WERI-Rb-1 (cell line): ENCODE measurements around the gene SERPINC1.
A peak's percentile ranks its signal among the peaks of the same experiment; 100 is the strongest.

Source experiments
- DNase-seq: peaks from one replicate; pipeline ENCODE4 v3.0.0-alpha.2; 2020
- H3K27ac ChIP-seq: fragments of 250-450 bp; sonication (Bioruptor Pico); 2 replicates; pipeline ENCODE4 v1.5.1; 2020; ENCODE audit warnings: mild to moderate bottlenecking, moderate library complexity
- H3K27me3 ChIP-seq: fragments of 250-450 bp; sonication (Bioruptor Pico); 2 replicates; pipeline ENCODE4 v1.5.1; 2021; ENCODE audit warnings: mild to moderate bottlenecking, low read depth, moderate library complexity; ENCODE audit not compliant: insufficient read depth, severe bottlenecking
- H3K36me3 ChIP-seq: fragments of 250-450 bp; sonication (Bioruptor Pico); 2 replicates; pipeline ENCODE4 v1.5.1; 2020; ENCODE audit warnings: mild to moderate bottlenecking, moderate library complexity
- H3K4me3 ChIP-seq: 2 replicates; pipeline ENCODE4 v1.5.1; 2011; ENCODE audit warnings: low read depth, mild to moderate bottlenecking, control low read depth, low read length
- H3K9me3 ChIP-seq: fragments of 250-450 bp; sonication (Bioruptor Pico); 2 replicates; pipeline ENCODE4 v1.5.1; 2021; ENCODE audit warnings: mild to moderate bottlenecking, moderate library complexity; ENCODE audit not compliant: severe bottlenecking
- CTCF ChIP-seq: IDR thresholded peaks from 2 replicates; pipeline ENCODE4 v1.5.1; 2011; ENCODE audit warnings: low read depth, mild to moderate bottlenecking, control low read depth, inconsistent platforms, low read length

The SERPINC1 gene

GRCh38 chr1:173876732-173877131 is 40.4 kb downstream of the SERPINC1 start:
- Histone ChIP-seq H3K4me3 (no peak overlapping the region), H3K27me3 (no peaks in the 10 kb centered on the region), H3K36me3 (peaks cover 10% of the 10 kb centered on the region), H3K9me3 (no peaks in the 10 kb centered on the region), H3K27ac (no peak overlapping the region)
- no peak for DNase-seq
- no peak for TF ChIP-seq CTCF

GRCh38 chr1:173871500-173871899 is 45.6 kb downstream of the SERPINC1 start:
- Histone ChIP-seq H3K4me3 (no peak overlapping the region), H3K27me3 (no peaks in the 10 kb centered on the region), H3K27ac (no peak overlapping the region), H3K36me3 (peaks cover 26% of the 10 kb centered on the region), H3K9me3 (no peaks in the 10 kb centered on the region)
- no peak for DNase-seq
- TF ChIP-seq CTCF: no peak

- TF ChIP-seq CTCF: no peak
- peaks cover 31% of the 10 kb centered on the region for H3K36me3 ChIP-seq
- DNase-seq: no peak
- no peaks in the 10 kb centered on the region for H3K27me3 ChIP-seq
- no peaks in the 10 kb centered on the region for H3K9me3 ChIP-seq
- H3K4me3 ChIP-seq: no peak overlapping the region
- H3K27ac ChIP-seq: no peak overlapping the region
Measured at GRCh38 chr1:173871091-173871490, 46.0 kb downstream of the SERPINC1 start.

- H3K4me3 ChIP-seq: no peak overlapping the region
- no peak overlapping the region for H3K27ac ChIP-seq
- no peaks in the 10 kb centered on the region for H3K27me3 ChIP-seq
- no peaks in the 10 kb centered on the region for H3K9me3 ChIP-seq
- TF ChIP-seq CTCF: no peak
- no peak for DNase-seq
- H3K36me3 ChIP-seq: peaks cover 37% of the 10 kb centered on the region
Measured at GRCh38 chr1:173870252-173871075, 46.7 kb downstream of the SERPINC1 start.

- H3K27me3 ChIP-seq: no peaks in the 10 kb centered on the region
- TF ChIP-seq CTCF: no peak
- no peaks in the 10 kb centered on the region for H3K9me3 ChIP-seq
- DNase-seq: no peak
- H3K27ac ChIP-seq: no peak overlapping the region
- H3K4me3 ChIP-seq: peak overlapping the region; percentile 96
- peaks cover 48% of the 10 kb centered on the region for H3K36me3 ChIP-seq
Measured at GRCh38 chr1:173869021-173869359, 48.1 kb downstream of the SERPINC1 start.
